Esophagus muscularis mucosa (tissue), 4 donors: ENCODE measurements around the gene POLR3C.

Source experiments
- EP300 ChIP-seq: sonication (generic); formaldehyde crosslinking; IDR thresholded peaks from one replicate; pipeline ENCODE4 v1.6.1; 2017; ENCODE audit warnings: antibody characterized with exemption
- POLR2A ChIP-seq: fragments of 450-650 bp; IDR thresholded peaks from one replicate; pipeline ENCODE4 v1.6.1; 2017; ENCODE audit warnings: antibody characterized with exemption, moderate library complexity, mild to moderate bottlenecking, low read depth
- TF ChIP-seq, protein P1 (sequence below), 3 experiments: fragments of 200-600 bp in 2 of 3; fragments of 450-650 bp in 1 of 3; sonication (generic) in 2 of 3; IDR thresholded peaks; one replicate each; pipeline ENCODE4 v1.5.1; 2017 to 2019; ENCODE audit warnings: antibody characterized with exemption in 3 of 3, mild to moderate bottlenecking in 2 of 3, moderate library complexity in 1 of 3

DNA sequence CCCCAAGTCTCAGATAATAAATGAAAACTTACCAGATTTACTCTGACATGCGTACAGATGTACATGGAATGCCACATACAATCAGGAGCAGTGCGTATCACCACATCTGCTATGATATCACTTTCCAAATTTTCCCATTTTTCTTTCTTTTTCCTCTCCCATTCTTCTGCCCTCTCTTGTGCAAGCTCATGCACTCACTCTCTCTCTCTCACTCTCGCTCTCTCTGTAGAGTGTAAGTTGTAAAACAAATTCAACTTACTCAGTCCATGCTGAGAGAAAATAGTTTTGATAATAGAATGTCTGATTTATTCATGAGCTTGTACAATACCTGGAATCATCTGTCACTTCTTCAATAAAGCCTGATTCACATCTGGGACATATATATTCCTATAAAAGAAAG is 35.4 kb upstream of the POLR3C start:
- TF ChIP-seq EP300 (no peak), POLR2A (no peak)
- TF ChIP-seq, protein P1, sequence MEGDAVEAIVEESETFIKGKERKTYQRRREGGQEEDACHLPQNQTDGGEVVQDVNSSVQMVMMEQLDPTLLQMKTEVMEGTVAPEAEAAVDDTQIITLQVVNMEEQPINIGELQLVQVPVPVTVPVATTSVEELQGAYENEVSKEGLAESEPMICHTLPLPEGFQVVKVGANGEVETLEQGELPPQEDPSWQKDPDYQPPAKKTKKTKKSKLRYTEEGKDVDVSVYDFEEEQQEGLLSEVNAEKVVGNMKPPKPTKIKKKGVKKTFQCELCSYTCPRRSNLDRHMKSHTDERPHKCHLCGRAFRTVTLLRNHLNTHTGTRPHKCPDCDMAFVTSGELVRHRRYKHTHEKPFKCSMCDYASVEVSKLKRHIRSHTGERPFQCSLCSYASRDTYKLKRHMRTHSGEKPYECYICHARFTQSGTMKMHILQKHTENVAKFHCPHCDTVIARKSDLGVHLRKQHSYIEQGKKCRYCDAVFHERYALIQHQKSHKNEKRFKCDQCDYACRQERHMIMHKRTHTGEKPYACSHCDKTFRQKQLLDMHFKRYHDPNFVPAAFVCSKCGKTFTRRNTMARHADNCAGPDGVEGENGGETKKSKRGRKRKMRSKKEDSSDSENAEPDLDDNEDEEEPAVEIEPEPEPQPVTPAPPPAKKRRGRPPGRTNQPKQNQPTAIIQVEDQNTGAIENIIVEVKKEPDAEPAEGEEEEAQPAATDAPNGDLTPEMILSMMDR (IDR thresholded peaks at IDR 0.05), result no peak
